Measurements from ENCODE around the gene CFAP77. TPM values are rescaled to one million over a fixed set of nuclear protein-coding genes. Genes with fewer than 3 reads are reported as not detected.

The CFAP77 gene
- total RNA-seq, 2 experiments from 2014 or later = not detected

GRCh38 chr9:132587592-132587955, 177.6 kb downstream of the CFAP77 start:
- Histone ChIP-seq H3K27me3 (ENCODE audit: control insufficient read depth in 1 of 2, insufficient read depth in 2 of 2, low read length in 2 of 2) (peaks cover 79 to 93% of the 10 kb centered on the region in 2 experiments), H3K4me1 (ENCODE audit: insufficient read depth, low read length) (peaks cover 6% of the 10 kb centered on the region), H3K9me3 (ENCODE audit: control insufficient read depth in 1 of 2, insufficient read depth in 1 of 2, low read length in 2 of 2) (peaks cover 3 to 59% of the 10 kb centered on the region in 2 experiments), H3K36me3 (ENCODE audit: insufficient read depth, low read length) (no peaks in the 10 kb centered on the region), H3K4me3 (ENCODE audit: low read length) (no peak overlapping the region), H3K27ac (ENCODE audit: low read depth in 1 of 2, low read length in 2 of 2) (no peak overlapping the region)
- H3K4me1 Mint-ChIP-seq (ENCODE audit: low read depth) = no peaks in the 10 kb centered on the region
- H3K27ac Mint-ChIP-seq = no peak overlapping the region
- no peak for ATAC-seq (ENCODE audit: poor library complexity)
- CTCF ChIA-PET = no interaction called here
- peaks cover under 1% of the 10 kb centered on the region for H3K36me3 Mint-ChIP-seq (ENCODE audit: low read depth)
- POLR2A ChIA-PET = no interaction called here
- no peak for DNase-seq
- H3K9me3 Mint-ChIP-seq = no peaks in the 10 kb centered on the region
- peaks cover 86% of the 10 kb centered on the region for H3K27me3 Mint-ChIP-seq
- no peak for TF ChIP-seq CTCF (IDR thresholded peaks at IDR 0.05)
- intact Hi-C loops (cut with DNase I, micrococcal nuclease) = no loop called here
- no peak overlapping the region for H3K4me3 Mint-ChIP-seq

- ATAC-seq (ENCODE audit: poor library complexity) (no peak), DNase-seq (no peak)
- no peak overlapping the region for H3K4me3 ChIP-seq (ENCODE audit: low read length)
- intact Hi-C loops (cut with DNase I, micrococcal nuclease) = no loop called here
- Mint-ChIP-seq H3K4me1 (ENCODE audit: low read depth) (no peaks in the 10 kb centered on the region), H3K9me3 (no peaks in the 10 kb centered on the region), H3K4me3 (no peak overlapping the region), H3K27me3 (peaks cover 88% of the 10 kb centered on the region), H3K27ac (no peak overlapping the region), H3K36me3 (ENCODE audit: low read depth) (peaks cover 6% of the 10 kb centered on the region)
- H3K27me3 ChIP-seq (ENCODE audit: control insufficient read depth in 1 of 2, insufficient read depth in 2 of 2, low read length in 2 of 2) = peaks cover 74 to 89% of the 10 kb centered on the region in 2 experiments
- H3K9me3 ChIP-seq (ENCODE audit: control insufficient read depth in 1 of 2, insufficient read depth in 1 of 2, low read length in 2 of 2) = peaks cover 3 to 54% of the 10 kb centered on the region in 2 experiments
- TF ChIP-seq CTCF (IDR thresholded peaks at IDR 0.05) = no peak
- ChIA-PET POLR2A (no interaction called here), CTCF (no interaction called here)
- peaks cover 6% of the 10 kb centered on the region for H3K4me1 ChIP-seq (ENCODE audit: insufficient read depth, low read length)
- H3K27ac ChIP-seq (ENCODE audit: low read depth in 1 of 2, low read length in 2 of 2) = no peak overlapping the region
- H3K36me3 ChIP-seq (ENCODE audit: insufficient read depth, low read length) = no peaks in the 10 kb centered on the region
Observed at GRCh38 chr9:132588098-132588497, 178.1 kb downstream of the CFAP77 start.

GRCh38 chr9:132588501-132589147, 178.6 kb downstream of the CFAP77 start:
- Histone ChIP-seq H3K27ac (ENCODE audit: low read depth in 1 of 2, low read length in 2 of 2) (no peak overlapping the region), H3K4me3 (ENCODE audit: low read length) (no peak overlapping the region), H3K4me1 (ENCODE audit: insufficient read depth, low read length) (peaks cover 6% of the 10 kb centered on the region), H3K36me3 (ENCODE audit: insufficient read depth, low read length) (no peaks in the 10 kb centered on the region), H3K9me3 (ENCODE audit: control insufficient read depth in 1 of 2, insufficient read depth in 1 of 2, low read length in 2 of 2) (peaks cover 3 to 48% of the 10 kb centered on the region in 2 experiments), H3K27me3 (ENCODE audit: control insufficient read depth in 1 of 2, insufficient read depth in 2 of 2, low read length in 2 of 2) (peaks cover 69 to 84% of the 10 kb centered on the region in 2 experiments)
- no peak overlapping the region for H3K4me3 Mint-ChIP-seq
- no peak for TF ChIP-seq CTCF (IDR thresholded peaks at IDR 0.05)
- POLR2A ChIA-PET = no interaction called here
- no peaks in the 10 kb centered on the region for H3K4me1 Mint-ChIP-seq (ENCODE audit: low read depth)
- H3K9me3 Mint-ChIP-seq = no peaks in the 10 kb centered on the region
- intact Hi-C loops (cut with DNase I, micrococcal nuclease) = no loop called here
- CTCF ChIA-PET = no interaction called here
- DNase-seq (no peak), ATAC-seq (ENCODE audit: poor library complexity) (no peak)
- H3K27ac Mint-ChIP-seq = no peak overlapping the region
- peaks cover 11% of the 10 kb centered on the region for H3K36me3 Mint-ChIP-seq (ENCODE audit: low read depth)
- peaks cover 88% of the 10 kb centered on the region for H3K27me3 Mint-ChIP-seq
